Stimulated activated naive CD8-positive, alpha-beta T cell treated with anti-CD3 and anti-CD28 coated beads, Interleukin-15, Interleukin-2, amounts not matched to agents 100 ng/mL and 50 ng/mL, for 24 hours (primary cell): ENCODE data around the gene MGAT2.
"Not testable (repeated sequence)": the region's sequence is repeated elsewhere in the genome, so short reads cannot be mapped to it uniquely, and the experiment has no call there.

Source experiments
- H3K27ac Mint-ChIP-seq: one replicate; pipeline ENCODE4 v1.8.0; 2021; ENCODE audit warnings: mild to moderate bottlenecking, mixed read lengths
- H3K27me3 Mint-ChIP-seq: one replicate; pipeline ENCODE4 v1.8.0; 2021; ENCODE audit warnings: mixed read lengths
- H3K36me3 Mint-ChIP-seq: one replicate; pipeline ENCODE4 v1.8.0; 2021; ENCODE audit warnings: low read depth, mixed read lengths
- H3K4me1 Mint-ChIP-seq: one replicate; pipeline ENCODE4 v1.8.0; 2021; ENCODE audit warnings: low read depth, mixed read lengths
- H3K4me3 Mint-ChIP-seq: one replicate; pipeline ENCODE4 v1.8.0; 2021; ENCODE audit warnings: mild to moderate bottlenecking, mixed read lengths
- H3K9me3 Mint-ChIP-seq: one replicate; pipeline ENCODE4 v1.8.0; 2021; ENCODE audit warnings: mixed read lengths

Gene MGAT2

DNA sequence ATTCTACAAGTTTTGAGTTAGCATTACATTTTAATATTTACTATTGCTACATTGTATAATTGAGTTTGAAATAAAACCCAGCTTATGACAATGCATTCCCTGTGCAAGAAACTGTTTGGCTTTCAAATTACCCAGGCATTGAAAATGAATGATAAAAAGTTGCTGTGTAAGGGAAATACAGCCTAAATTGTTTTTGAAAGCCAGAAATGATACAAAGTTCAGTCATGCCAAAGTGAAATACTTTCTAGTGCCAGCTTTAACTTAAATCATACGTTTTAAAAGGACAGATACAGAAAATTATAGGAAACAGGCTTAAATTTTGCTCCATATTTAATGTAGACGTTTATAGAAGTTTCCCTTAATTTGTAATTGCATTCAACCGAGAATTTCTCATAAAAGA is 2.8 kb downstream of the MGAT2 start:
- Mint-ChIP-seq H3K4me1 (peaks cover 60% of the 10 kb centered on the region), H3K9me3 (no peaks in the 10 kb centered on the region), H3K4me3 (peak overlapping the region; percentile 98), H3K36me3 (peaks cover 58% of the 10 kb centered on the region), H3K27ac (peak overlapping the region; percentile 75), H3K27me3 (no peaks in the 10 kb centered on the region)

DNA sequence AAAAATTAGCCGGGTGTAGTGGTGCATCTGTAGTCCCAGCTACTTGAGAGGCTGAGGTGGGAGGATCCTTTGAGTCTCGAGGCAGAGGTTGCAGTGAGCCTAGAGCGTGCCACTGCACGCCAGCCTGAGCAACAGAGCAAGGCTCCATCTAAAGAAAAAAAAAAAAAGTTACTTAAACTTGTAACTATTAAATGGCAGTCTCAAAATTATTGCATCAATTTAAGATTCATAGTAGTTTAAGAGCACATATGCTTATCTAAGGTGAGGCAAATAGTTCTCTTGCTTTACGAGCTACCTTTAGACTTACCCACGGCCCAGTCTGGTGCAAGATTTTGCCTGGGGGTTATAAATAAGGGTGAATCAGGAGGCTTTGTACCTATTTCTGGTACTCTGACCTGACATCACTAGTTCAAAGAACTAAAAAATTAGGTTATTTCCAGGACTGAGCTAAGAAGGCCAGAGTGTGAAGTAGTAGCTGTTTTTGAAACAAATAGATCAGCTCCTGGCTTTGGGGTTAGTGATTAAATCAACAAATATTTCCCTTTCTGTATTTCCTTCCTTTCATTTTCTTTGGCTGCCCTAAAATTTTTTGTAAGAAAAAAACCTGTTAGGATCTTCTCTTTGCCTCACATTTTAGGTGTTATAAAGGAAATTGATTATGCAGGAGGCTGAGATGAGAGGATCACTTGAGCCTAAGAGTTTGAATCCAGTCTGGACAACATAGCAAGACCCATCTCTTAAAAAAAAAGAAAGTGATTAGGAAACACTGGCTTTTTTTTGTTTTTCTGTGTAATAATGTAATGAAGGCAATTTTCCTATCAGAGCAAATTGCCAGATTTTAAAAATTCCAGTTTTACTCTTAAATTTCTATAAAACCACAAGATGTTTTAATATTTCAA is 3.6 kb downstream of the MGAT2 start:
- no peaks in the 10 kb centered on the region for H3K9me3 Mint-ChIP-seq
- peak overlapping the region; percentile 75 for H3K27ac Mint-ChIP-seq
- H3K4me3 Mint-ChIP-seq = peak overlapping the region; percentile 98
- H3K27me3 Mint-ChIP-seq = no peaks in the 10 kb centered on the region
- peaks cover 60% of the 10 kb centered on the region for H3K4me1 Mint-ChIP-seq
- H3K36me3 Mint-ChIP-seq = peaks cover 54% of the 10 kb centered on the region

DNA sequence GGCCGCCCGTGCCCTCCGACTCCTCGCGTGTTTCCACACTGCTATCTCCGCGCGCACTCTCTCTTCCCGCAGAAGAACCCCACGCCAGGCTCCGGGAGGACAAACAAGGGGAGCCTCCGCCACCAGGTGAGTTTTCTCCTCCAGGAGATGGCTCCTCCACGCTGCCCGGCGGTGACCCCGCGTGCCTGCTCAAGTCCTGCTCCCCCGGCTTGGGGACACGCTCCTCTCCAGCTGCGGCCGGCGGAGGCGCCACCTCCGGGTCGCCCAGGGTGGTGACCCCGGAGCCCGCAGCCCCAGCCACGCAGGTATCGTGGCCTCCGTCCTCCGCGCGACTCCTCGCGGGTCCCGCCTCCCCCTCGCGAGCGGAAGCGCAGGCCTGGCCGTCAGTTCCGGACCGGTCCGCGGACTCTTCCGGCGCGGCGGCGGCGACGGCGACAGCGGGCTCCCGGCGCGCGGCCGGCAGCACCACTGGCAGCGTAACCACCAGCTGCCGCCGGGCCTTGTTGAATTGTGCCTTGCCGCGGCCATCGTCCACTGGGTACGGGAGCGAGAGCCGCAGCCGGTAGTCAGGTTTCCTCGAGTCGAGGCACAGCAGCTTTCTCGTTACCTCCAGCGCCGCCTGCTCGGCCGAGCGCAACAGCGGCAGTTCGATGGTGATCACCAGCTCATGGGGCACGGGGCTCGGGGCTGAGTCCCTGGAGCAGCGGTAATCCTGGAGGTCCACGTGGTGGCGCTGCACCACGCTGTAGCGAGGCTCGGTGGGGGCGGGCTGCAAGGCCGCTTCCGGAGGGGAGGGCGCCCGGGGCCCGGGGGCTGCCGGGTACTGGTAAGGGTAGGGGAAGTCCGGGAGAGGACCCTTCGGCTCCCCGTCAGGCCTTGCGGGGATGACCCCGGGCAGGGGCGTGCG is 13.3 kb downstream of the MGAT2 start:
- no peaks in the 10 kb centered on the region for H3K27me3 Mint-ChIP-seq
- H3K4me3 Mint-ChIP-seq = peak overlapping the region; percentile 98
- H3K27ac Mint-ChIP-seq = peak overlapping the region; percentile 95
- peaks cover 57% of the 10 kb centered on the region for H3K36me3 Mint-ChIP-seq
- peaks cover 69% of the 10 kb centered on the region for H3K4me1 Mint-ChIP-seq
- no peaks in the 10 kb centered on the region for H3K9me3 Mint-ChIP-seq

DNA sequence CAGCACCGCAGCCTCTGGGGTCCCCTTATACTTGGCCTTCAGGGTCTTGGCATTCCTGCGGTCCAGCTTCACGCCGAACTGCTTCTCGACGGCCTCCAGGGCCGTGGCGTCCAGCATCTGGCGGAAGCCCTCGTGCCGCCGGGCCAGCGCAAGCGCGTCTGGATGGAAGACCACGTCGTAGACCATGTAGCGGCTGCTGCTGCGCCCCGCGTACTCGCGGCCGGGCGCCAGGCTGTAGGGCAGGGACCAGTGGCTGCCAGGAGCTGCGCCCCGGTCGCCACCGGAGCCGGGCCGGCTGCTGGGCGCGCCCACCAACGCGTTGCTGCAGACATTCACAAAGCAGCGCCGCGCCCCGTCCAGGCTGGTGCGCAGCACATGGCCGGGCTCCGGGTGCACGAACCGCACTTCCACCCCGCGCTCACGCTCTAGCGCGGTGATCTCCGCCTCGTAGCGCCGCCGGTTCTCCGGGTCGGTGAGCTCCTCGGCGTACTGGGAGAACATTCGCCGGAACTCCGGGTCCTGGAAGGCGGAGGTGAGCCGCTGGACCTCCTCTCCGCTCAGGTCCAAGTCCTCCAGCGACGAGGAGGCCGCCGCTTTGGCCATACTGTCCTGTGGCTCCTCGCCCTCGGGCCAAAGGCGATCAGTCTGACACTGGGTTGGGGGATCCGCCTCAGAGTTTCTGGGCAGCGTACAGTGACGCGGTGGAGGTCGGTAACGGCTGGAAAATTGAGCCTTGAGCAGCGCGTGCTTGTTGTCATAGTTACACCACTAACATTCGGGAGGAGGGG is 14.1 kb downstream of the MGAT2 start, which contains the start of gene DNAAF2:
Gene DNAAF2 (minus strand): TSS at position 698 of the 788 bp plus-strand sequence. CDS start 95 bp downstream, at position 603.
- Mint-ChIP-seq H3K27ac (peak within 1 kb of the TSS; percentile 95), H3K27me3 (no peaks in the 10 kb centered on the region), H3K4me3 (peak within 1 kb of the TSS; percentile 98), H3K4me1 (peaks cover 66% of the 10 kb centered on the region), H3K36me3 (peaks cover 62% of the 10 kb centered on the region), H3K9me3 (no peaks in the 10 kb centered on the region)

DNA sequence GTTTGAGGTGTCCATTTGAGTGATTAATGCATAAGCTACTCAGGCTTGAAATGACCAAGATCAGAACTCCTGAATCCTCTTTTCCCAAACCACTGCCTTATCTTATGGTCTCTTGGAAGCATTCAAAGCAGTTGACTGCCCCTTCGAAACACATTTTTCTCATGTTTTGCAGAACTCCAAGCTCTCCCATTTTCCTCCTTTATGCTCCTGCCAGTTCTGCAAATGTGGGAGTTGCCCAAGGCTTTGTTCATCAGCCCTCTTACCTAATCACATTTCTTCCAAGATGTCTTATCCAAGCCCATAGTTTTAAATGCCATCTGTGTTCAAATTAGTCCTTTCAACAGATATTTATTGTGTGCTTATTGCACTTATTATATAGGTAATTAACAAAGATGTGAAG is 16.3 kb downstream of the MGAT2 start:
- Mint-ChIP-seq H3K4me3 (peak overlapping the region; percentile 98), H3K9me3 (no peaks in the 10 kb centered on the region), H3K27ac (peak overlapping the region; percentile 71), H3K4me1 (peaks cover 60% of the 10 kb centered on the region), H3K27me3 (no peaks in the 10 kb centered on the region), H3K36me3 (peaks cover 58% of the 10 kb centered on the region)

DNA sequence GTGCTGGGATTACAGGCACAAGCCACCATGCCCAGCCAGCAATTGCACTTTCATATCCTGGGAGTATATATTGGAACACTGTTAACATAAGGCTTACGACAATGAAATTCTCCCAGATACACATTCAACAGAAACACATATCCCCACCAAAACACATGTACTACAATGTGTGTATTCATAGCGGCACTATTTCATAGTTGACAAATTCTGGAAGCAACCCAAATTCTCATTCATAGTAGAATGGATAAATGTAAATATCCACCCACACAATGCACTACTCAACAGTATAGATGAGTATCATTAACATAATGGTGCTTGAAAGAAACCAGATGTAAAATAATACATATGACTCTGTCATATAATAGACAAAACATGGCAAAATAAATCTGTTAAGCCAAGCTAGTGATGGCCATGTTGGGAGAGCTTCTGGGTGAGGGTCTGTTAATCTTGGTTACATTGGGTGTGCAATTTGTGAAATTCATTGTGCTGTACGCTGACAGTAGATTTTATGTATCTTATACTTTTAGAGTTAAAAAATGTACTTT is 17.0 kb downstream of the MGAT2 start:
- H3K4me1 Mint-ChIP-seq = peaks cover 64% of the 10 kb centered on the region
- H3K36me3 Mint-ChIP-seq = peaks cover 62% of the 10 kb centered on the region

DNA sequence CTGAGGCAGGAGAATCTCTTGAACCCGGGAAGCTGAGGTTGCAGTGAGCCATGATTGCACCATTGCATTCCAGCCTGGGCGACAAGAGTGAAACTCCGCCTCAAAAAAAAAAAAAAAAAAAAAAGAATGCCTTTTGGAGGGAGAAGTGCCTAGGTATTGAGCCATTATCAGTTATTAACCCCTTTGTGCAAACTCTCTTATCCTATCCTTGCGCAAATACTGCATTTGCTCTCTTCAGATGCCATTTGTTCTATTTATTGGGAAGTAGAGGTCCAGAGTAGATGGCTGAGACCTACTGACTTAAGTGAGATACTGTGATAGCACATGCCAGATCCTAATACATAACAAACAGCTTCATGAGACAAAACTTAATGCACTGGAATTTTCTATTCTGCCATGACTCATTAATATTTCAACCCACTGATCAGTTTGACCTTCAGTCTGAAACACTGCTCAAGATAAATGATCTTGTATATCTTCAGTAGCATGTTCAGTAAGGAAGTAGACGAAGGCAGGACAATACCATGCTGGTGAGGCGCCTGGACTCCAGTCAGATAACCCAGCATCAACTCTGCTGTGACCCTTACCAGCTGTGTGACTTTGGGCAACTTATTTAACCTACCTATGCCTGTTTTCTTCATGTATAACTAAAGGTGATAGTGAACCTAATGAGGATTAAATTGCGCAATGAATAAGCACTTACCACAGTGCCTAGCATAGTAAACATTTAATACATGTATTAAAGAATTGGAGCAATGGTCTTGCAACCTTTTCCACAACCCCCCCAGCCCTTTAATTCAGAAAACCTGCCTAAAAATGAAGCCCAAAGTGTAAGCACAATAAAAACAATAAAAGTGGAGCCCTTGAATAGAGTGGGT is 20.2 kb downstream of the MGAT2 start:
- Mint-ChIP-seq H3K4me3 (no peak overlapping the region), H3K36me3 (peaks cover 59% of the 10 kb centered on the region), H3K9me3 (no peaks in the 10 kb centered on the region), H3K27me3 (no peaks in the 10 kb centered on the region), H3K4me1 (peaks cover 55% of the 10 kb centered on the region), H3K27ac (peak overlapping the region; percentile 45)

More for the DNA sequence above, 17.0 kb downstream of the MGAT2 start:
- Mint-ChIP-seq H3K9me3 (no peaks in the 10 kb centered on the region), H3K27ac (peak overlapping the region; percentile 23), H3K27me3 (no peaks in the 10 kb centered on the region), H3K4me3 (peak overlapping the region; percentile 29)

DNA sequence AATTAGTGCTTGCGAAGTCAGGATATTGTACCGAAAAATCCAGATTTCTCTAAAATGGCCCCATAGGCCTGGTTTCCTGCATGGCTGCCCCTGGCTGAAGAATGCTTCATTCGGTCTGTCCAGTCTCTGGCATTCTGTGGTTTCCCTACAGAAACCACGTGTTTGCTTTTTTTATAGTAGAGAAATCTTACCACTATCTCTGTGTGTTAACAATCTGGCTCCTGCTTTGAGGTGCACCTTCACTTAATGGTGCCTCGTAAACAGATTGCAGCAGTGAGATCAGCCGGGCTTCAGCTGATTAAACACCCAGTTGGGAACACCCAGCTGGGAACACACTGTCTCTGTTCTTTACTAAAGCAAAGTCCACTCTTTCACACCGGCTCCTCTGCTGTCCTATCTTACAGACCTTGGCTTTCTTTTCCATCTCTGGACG is 21.1 kb downstream of the MGAT2 start:
- H3K4me1 Mint-ChIP-seq = peaks cover 47% of the 10 kb centered on the region
- H3K4me3 Mint-ChIP-seq = no peak overlapping the region
- no peaks in the 10 kb centered on the region for H3K27me3 Mint-ChIP-seq
- H3K9me3 Mint-ChIP-seq = no peaks in the 10 kb centered on the region
- H3K36me3 Mint-ChIP-seq = peaks cover 55% of the 10 kb centered on the region
- peak overlapping the region; percentile 70 for H3K27ac Mint-ChIP-seq

DNA sequence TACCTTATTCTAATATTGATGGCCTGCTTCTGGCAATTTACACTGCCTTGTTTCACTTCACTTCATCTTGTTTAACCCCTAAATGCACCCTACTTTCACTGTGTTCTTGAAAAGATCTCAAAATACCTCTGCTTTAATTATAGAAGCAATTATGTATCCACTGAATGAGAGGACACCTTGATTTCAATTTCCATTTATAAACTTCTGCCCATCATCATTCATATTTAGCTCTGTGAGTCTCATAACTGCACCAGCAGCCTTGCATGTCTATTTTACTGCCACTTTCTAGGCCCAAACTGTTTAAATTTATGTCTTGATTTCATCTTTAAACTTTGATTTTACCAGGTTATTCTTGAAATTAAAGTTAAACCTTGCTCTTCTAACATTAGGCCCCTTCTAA is 21.6 kb downstream of the MGAT2 start:
- H3K36me3 Mint-ChIP-seq = peaks cover 55% of the 10 kb centered on the region
- H3K9me3 Mint-ChIP-seq = no peaks in the 10 kb centered on the region
- H3K4me3 Mint-ChIP-seq = no peak overlapping the region
- peaks cover 47% of the 10 kb centered on the region for H3K4me1 Mint-ChIP-seq
- H3K27ac Mint-ChIP-seq = peak overlapping the region; percentile 70
- no peaks in the 10 kb centered on the region for H3K27me3 Mint-ChIP-seq

DNA sequence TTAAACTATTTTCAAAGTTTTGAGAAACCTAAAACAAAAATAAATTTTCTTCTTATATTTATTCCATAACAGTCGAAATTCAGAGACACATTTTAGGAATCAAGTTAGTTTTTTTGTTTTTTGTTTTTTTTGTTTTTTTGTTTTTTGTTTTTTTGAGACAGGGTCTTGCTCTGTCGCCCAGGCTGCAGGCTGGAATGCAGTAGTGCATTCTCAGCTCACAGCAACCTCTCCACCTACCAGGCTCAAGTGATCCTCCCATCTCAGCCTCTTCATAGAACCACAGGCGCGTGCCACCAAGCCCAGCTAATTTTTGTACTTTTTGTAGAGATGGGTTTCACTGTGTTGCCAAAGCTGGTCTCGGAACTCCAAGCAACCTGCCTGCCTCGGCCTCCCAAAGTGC is 32.9 kb downstream of the MGAT2 start:
- no peaks in the 10 kb centered on the region for H3K4me1 Mint-ChIP-seq
- H3K9me3 Mint-ChIP-seq = no peaks in the 10 kb centered on the region
- H3K36me3 Mint-ChIP-seq = peaks cover 25% of the 10 kb centered on the region
- no peaks in the 10 kb centered on the region for H3K27me3 Mint-ChIP-seq
- H3K27ac Mint-ChIP-seq = no peak overlapping the region
- no peak overlapping the region for H3K4me3 Mint-ChIP-seq

DNA sequence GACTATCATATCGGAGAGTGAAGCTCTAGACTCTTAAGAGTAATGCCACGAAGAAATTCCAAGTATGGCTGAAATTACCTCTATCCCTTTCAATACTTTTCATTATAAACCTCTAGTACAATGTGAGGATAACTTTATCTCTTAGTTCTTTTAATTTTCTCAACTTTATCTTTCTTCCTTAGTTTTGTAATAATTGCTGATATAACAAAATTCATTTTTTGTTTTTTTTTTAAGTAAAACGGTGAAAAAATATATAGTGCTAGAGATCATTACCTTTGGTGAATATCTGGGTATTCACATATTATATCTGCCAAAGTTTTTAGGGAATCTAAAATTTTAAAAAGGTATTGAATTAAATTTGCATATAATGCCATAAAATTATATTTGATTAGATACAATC is 33.9 kb downstream of the MGAT2 start:
- H3K4me1 Mint-ChIP-seq = no peaks in the 10 kb centered on the region
- H3K4me3 Mint-ChIP-seq = no peak overlapping the region
- H3K27ac Mint-ChIP-seq = no peak overlapping the region
- no peaks in the 10 kb centered on the region for H3K27me3 Mint-ChIP-seq
- no peaks in the 10 kb centered on the region for H3K9me3 Mint-ChIP-seq
- peaks cover 22% of the 10 kb centered on the region for H3K36me3 Mint-ChIP-seq

DNA sequence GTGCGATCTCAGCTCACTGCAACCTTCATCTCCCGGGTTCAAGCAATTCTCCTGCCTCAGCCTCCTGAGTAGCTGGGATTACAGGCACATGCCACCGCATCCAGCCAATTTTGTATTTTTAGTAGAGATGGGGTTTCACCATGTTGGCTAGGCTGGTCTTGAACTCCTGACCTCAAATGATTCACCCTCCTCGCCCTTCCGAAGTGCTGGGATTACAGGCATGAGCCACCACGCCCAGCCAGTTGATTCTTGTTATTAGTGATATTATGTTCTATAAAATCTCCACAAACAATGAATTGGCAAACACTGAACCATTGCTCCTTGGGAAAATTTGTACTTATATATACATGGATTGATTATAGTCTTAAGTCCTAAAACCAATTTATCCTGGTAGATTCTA is 36.9 kb downstream of the MGAT2 start:
- not testable (repeated sequence) for H3K4me3 Mint-ChIP-seq, H3K4me1 Mint-ChIP-seq, H3K9me3 Mint-ChIP-seq, H3K27me3 Mint-ChIP-seq, H3K27ac Mint-ChIP-seq
- H3K36me3 Mint-ChIP-seq = peaks cover 18% of the 10 kb centered on the region
